Astrocyte (in vitro differentiated cells and primary cell): Measurements from ENCODE around the gene LRRC4C. TPM values are rescaled to one million over a fixed set of nuclear protein-coding genes. Genes with fewer than 3 reads are reported as not detected.

Experiments
- DNase-seq: peaks from one replicate; pipeline ENCODE4 v3.0.0-alpha.2; 2010; ENCODE audit warnings: low read depth
- FAIRE-seq: peaks from 2 replicates; lab custom pipeline; 2011; peaks lifted over from hg19 to GRCh38; lab: Jason Lieb, UNC
- H2AFZ ChIP-seq: 2 replicates; pipeline ENCODE4 v1.6.0; 2012; ENCODE audit warnings: low read depth, low read length, inconsistent platforms
- H3K27ac ChIP-seq: 2 replicates; pipeline ENCODE4 v1.5.1; 2011; ENCODE audit warnings: low read depth, low read length, inconsistent platforms
- H3K27me3 ChIP-seq: 2 replicates; pipeline ENCODE4 v1.6.0; 2011; ENCODE audit warnings: low read length, inconsistent platforms; ENCODE audit not compliant: insufficient read depth
- H3K36me3 ChIP-seq: 2 replicates; pipeline ENCODE4 v1.5.1; 2011; ENCODE audit warnings: low read length, inconsistent platforms; ENCODE audit not compliant: insufficient read depth
- H3K4me1 ChIP-seq: 2 replicates; pipeline ENCODE4 v1.5.1; 2011; ENCODE audit warnings: low read length, inconsistent platforms; ENCODE audit not compliant: insufficient read depth
- H3K4me2 ChIP-seq: 2 replicates; pipeline ENCODE4 v1.6.0; 2012; ENCODE audit warnings: low read length, inconsistent platforms
- H3K4me3 ChIP-seq: 2 replicates; pipeline ENCODE4 v1.5.1; 2011; ENCODE audit warnings: low read depth, mild to moderate bottlenecking, low read length, inconsistent platforms; ENCODE audit not compliant: insufficient read depth
- H3K79me2 ChIP-seq: 2 replicates; pipeline ENCODE4 v1.6.0; 2012; ENCODE audit warnings: mild to moderate bottlenecking, low read length, inconsistent platforms; ENCODE audit not compliant: insufficient read depth
- H3K9ac ChIP-seq: 2 replicates; pipeline ENCODE4 v1.6.0; 2012; ENCODE audit warnings: mild to moderate bottlenecking, low read length, inconsistent platforms
- H3K9me3 ChIP-seq: 2 replicates; pipeline ENCODE4 v1.5.1; 2012; ENCODE audit warnings: low read depth, mild to moderate bottlenecking, low read length, inconsistent platforms; ENCODE audit not compliant: insufficient read depth
- H4K20me1 ChIP-seq: 2 replicates; pipeline ENCODE4 v1.6.0; 2012; ENCODE audit warnings: low read length, inconsistent platforms; ENCODE audit not compliant: insufficient read depth
- H3K27ac Mint-ChIP-seq: one replicate; pipeline ENCODE4 v1.8.0; 2021; ENCODE audit warnings: mild to moderate bottlenecking, mixed read lengths; ENCODE audit not compliant: unreplicated experiment
- H3K27me3 Mint-ChIP-seq: one replicate; pipeline ENCODE4 v1.8.0; 2021; ENCODE audit warnings: low read depth, mixed read lengths; ENCODE audit not compliant: unreplicated experiment
- H3K36me3 Mint-ChIP-seq: one replicate; pipeline ENCODE4 v1.8.0; 2021; ENCODE audit warnings: low read depth, mixed read lengths; ENCODE audit not compliant: unreplicated experiment
- H3K4me1 Mint-ChIP-seq: one replicate; pipeline ENCODE4 v1.8.0; 2021; ENCODE audit warnings: low read depth, mixed read lengths; ENCODE audit not compliant: unreplicated experiment
- H3K4me3 Mint-ChIP-seq: one replicate; pipeline ENCODE4 v1.8.0; 2021; ENCODE audit warnings: mild to moderate bottlenecking, moderate library complexity, mixed read lengths; ENCODE audit not compliant: unreplicated experiment
- H3K9me3 Mint-ChIP-seq: one replicate; pipeline ENCODE4 v1.8.0; 2021; ENCODE audit warnings: mild to moderate bottlenecking, mixed read lengths; ENCODE audit not compliant: unreplicated experiment
- EZH2 ChIP-seq: IDR thresholded peaks from 2 replicates; pipeline ENCODE4 v1.6.1; 2012; ENCODE audit warnings: mild to moderate bottlenecking, low read length, inconsistent platforms; ENCODE audit not compliant: insufficient read depth
- total RNA-seq: library from RNA; stranded (reverse); gene quantifications from 2 replicates; pipeline ENCODE4 v1.2.1, GENCODE V29; 2021
- TF ChIP-seq, protein P1 (sequence below): IDR thresholded peaks from 2 replicates; pipeline ENCODE4 v1.5.1; 2011; ENCODE audit warnings: low read depth, mild to moderate bottlenecking, inconsistent platforms, low read length, moderate library complexity; ENCODE audit not compliant: insufficient read depth

LRRC4C gene
- total RNA-seq, 1 donor from 2014 or later = 9.0 TPM

DNA sequence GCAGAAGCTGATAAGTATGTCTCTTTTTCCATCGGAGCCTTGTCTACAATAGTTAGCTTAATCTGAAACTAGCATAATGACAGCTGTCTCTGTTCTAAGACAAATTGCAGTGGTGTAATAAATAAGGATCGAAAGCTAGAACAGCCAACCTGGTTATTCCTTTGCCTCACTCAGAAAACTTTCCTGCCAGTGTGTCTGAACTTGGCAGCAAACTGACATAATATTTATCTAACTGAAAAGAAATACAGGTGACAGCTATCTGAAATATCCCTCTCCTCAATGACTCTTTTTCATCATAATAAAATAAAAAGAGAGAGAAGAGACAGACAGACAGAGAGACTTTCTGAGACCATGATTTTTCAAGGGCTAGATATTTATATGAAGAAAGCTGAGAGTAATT lies 642.5 kb downstream of the LRRC4C start:
- Mint-ChIP-seq H3K4me1 (no peaks in the 10 kb centered on the region), H3K27me3 (no peaks in the 10 kb centered on the region), H3K27ac (no peak overlapping the region), H3K4me3 (no peak overlapping the region), H3K9me3 (peaks cover 5% of the 10 kb centered on the region), H3K36me3 (no peaks in the 10 kb centered on the region)
- Histone ChIP-seq H3K36me3 (no peaks in the 10 kb centered on the region), H3K4me1 (no peaks in the 10 kb centered on the region), H3K4me2 (no peak overlapping the region), H2AFZ (no peak overlapping the region), H3K27ac (no peak overlapping the region), H3K9ac (no peak overlapping the region), H4K20me1 (no peaks in the 10 kb centered on the region), H3K27me3 (no peaks in the 10 kb centered on the region), H3K4me3 (no peak overlapping the region), H3K9me3 (no peaks in the 10 kb centered on the region), H3K79me2 (no peaks in the 10 kb centered on the region)
- FAIRE-seq (no peak), DNase-seq (no peak)
- TF ChIP-seq, protein P1, sequence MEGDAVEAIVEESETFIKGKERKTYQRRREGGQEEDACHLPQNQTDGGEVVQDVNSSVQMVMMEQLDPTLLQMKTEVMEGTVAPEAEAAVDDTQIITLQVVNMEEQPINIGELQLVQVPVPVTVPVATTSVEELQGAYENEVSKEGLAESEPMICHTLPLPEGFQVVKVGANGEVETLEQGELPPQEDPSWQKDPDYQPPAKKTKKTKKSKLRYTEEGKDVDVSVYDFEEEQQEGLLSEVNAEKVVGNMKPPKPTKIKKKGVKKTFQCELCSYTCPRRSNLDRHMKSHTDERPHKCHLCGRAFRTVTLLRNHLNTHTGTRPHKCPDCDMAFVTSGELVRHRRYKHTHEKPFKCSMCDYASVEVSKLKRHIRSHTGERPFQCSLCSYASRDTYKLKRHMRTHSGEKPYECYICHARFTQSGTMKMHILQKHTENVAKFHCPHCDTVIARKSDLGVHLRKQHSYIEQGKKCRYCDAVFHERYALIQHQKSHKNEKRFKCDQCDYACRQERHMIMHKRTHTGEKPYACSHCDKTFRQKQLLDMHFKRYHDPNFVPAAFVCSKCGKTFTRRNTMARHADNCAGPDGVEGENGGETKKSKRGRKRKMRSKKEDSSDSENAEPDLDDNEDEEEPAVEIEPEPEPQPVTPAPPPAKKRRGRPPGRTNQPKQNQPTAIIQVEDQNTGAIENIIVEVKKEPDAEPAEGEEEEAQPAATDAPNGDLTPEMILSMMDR = no peak
- no peak for TF ChIP-seq EZH2

- FAIRE-seq = no peak
- no peaks in the 10 kb centered on the region for H3K27me3 ChIP-seq
Observed at GRCh38 chr11:40797981-40798380, 661.5 kb downstream of the LRRC4C start.

DNA sequence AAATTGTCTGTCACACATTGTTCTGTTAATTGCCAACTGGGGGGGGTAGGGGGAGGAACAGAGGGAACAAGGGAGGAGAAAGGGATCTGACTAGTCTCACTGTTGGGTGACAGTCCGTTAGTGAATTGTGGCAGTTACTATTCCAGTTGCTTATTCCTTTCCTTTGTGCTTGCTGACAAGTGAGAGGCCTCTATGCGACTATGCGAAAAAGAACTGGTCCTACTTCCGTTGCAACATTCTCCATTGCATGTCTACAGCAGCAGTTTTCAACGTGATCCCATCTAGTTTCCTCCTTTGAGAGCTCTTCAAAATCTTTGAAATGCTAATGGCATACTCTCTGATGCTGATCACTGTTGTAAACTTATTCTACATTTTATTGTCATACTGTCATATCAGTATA lies 672.2 kb downstream of the LRRC4C start:
- H3K9me3 Mint-ChIP-seq = no peaks in the 10 kb centered on the region
- no peaks in the 10 kb centered on the region for H3K36me3 Mint-ChIP-seq
- no peak overlapping the region for H3K9ac ChIP-seq
- no peaks in the 10 kb centered on the region for H3K27me3 ChIP-seq
- H3K4me3 ChIP-seq = no peak overlapping the region
- DNase-seq (no peak), FAIRE-seq (no peak)
- no peaks in the 10 kb centered on the region for H3K4me1 ChIP-seq
- H3K79me2 ChIP-seq = no peaks in the 10 kb centered on the region
- H3K9me3 ChIP-seq = no peaks in the 10 kb centered on the region
- H3K36me3 ChIP-seq = no peaks in the 10 kb centered on the region
- TF ChIP-seq, protein P1 = no peak
- no peak for TF ChIP-seq EZH2
- no peak overlapping the region for H3K4me3 Mint-ChIP-seq
- H3K27me3 Mint-ChIP-seq = peaks cover 2% of the 10 kb centered on the region
- H3K4me1 Mint-ChIP-seq = no peaks in the 10 kb centered on the region
- no peaks in the 10 kb centered on the region for H4K20me1 ChIP-seq
- H3K27ac ChIP-seq = no peak overlapping the region
- H3K4me2 ChIP-seq = no peak overlapping the region
- H3K27ac Mint-ChIP-seq = no peak overlapping the region
- no peak overlapping the region for H2AFZ ChIP-seq

More at GRCh38 chr11:40797981-40798380, 661.5 kb downstream of the LRRC4C start:
- H3K27ac Mint-ChIP-seq = no peak overlapping the region
- DNase-seq = peak; percentile 91
- H3K4me3 ChIP-seq = no peak overlapping the region
- TF ChIP-seq EZH2 = no peak
- TF ChIP-seq, protein P1 = no peak
- H2AFZ ChIP-seq = no peak overlapping the region
- no peaks in the 10 kb centered on the region for H3K36me3 Mint-ChIP-seq
- H3K4me1 ChIP-seq = no peaks in the 10 kb centered on the region
- no peak overlapping the region for H3K9ac ChIP-seq
- H3K9me3 Mint-ChIP-seq = no peaks in the 10 kb centered on the region
- H3K27ac ChIP-seq = no peak overlapping the region
- no peaks in the 10 kb centered on the region for H3K27me3 Mint-ChIP-seq
- no peaks in the 10 kb centered on the region for H4K20me1 ChIP-seq
- no peaks in the 10 kb centered on the region for H3K36me3 ChIP-seq
- H3K9me3 ChIP-seq = no peaks in the 10 kb centered on the region
- H3K4me1 Mint-ChIP-seq = peaks cover 12% of the 10 kb centered on the region
- no peak overlapping the region for H3K4me2 ChIP-seq
- H3K4me3 Mint-ChIP-seq = no peak overlapping the region
- no peaks in the 10 kb centered on the region for H3K79me2 ChIP-seq
